ENCODE data around the gene ERFE.

Gene ERFE

GRCh38 chr2:238126775-238127164 lies 32.0 kb upstream of the ERFE start:
- DNase-seq, result no peak

DNA sequence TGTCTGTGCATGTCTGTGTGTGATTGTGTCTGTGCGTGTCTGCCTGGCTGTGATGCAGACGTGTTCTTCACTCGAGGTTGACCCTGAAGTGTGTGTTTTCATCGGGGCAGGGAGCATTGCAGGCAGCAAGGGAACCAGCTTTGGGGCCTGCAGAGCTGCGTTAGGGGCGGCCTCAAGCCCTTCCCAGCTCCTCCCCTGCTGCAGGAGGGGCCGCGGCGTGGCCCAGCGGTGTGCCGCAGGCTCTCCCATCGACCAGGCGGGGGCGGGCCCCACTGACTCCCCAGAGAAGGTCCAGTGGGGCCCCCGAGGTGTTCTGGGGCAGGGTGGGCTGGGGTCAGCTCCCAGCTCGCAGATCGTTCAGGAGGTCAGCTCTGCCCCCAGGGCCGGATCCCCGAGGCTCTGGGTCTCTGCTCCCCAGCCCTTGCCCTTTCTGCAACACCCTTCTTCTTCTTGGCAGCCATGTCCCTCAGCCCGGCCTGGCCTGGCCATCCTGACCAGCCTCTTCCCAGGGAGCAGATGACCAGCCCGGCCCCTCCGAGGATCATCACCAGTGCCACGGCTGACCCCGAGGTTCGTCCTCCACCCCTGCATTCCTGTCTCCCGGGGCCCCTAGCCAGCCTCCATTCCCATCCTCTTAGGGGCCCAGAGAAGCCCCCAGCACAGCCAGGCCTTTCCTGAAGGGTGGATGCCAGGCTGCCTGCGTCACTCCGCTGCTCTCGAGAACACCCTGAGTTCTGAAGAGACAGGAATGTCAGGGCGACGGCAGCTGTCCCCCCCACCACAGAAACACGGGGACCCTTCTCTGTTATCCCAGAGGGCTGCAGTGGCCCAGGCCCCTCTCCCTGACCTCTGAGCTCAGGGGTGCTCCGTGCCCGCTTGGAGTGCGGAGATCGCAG lies 31.4 kb upstream of the ERFE start:
- no peak for DNase-seq

GRCh38 chr2:238128061-238128440 lies 30.7 kb upstream of the ERFE start:
- DNase-seq, result no peak

DNA sequence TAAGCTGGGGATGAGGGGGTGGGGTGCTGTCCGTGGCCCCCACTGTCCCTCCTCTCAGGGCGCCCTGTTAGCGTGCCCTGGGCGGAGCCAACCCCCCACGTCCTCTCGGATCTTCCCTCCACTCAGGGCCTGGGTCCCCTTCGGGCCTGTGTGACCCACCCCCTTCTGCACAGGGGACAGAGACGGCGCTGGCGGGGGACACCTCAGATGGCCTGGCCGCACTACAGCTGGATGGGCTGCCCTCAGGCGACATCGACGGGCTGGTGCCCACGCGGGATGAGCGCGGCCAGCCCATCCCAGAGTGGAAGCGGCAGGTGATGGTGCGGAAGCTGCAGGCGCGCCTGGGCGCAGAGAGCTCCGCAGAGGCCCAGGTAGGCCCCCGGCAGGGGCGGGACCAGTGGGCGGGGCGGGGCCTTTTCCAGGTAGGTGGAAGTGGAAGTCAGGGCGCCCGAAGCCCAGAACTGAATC lies 30.2 kb upstream of the ERFE start:
- DNase-seq, result no peak

- DNase-seq, result no peak
These were observed 29.4 kb upstream of the ERFE start for GRCh38 chr2:238129166-238130010.

DNA sequence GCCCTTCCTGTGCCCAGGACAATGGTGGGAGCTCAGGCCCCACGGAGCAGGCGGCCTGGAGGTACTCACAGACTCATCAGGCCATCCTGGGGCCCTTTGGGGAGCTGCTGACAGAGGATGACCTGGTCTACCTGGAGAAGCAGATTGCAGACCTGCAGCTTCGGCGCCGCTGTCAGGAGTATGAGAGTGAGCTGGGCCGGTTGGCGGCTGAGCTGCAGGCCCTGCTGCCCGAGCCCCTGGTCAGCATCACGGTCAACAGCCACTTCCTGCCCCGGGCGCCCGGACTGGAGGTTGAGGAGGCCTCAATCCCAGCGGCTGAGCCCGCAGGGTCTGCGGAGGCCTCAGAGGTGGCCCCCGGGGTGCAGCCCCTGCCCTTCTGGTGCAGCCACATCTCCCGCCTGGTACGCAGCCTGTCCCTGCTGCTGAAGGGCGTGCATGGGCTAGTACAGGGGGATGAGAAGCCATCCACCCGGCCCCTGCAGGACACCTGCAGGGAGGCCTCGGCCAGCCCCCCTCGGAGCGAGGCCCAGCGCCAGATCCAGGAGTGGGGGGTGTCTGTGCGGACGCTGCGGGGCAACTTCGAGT lies 28.6 kb upstream of the ERFE start:
- no peak for DNase-seq

DNA sequence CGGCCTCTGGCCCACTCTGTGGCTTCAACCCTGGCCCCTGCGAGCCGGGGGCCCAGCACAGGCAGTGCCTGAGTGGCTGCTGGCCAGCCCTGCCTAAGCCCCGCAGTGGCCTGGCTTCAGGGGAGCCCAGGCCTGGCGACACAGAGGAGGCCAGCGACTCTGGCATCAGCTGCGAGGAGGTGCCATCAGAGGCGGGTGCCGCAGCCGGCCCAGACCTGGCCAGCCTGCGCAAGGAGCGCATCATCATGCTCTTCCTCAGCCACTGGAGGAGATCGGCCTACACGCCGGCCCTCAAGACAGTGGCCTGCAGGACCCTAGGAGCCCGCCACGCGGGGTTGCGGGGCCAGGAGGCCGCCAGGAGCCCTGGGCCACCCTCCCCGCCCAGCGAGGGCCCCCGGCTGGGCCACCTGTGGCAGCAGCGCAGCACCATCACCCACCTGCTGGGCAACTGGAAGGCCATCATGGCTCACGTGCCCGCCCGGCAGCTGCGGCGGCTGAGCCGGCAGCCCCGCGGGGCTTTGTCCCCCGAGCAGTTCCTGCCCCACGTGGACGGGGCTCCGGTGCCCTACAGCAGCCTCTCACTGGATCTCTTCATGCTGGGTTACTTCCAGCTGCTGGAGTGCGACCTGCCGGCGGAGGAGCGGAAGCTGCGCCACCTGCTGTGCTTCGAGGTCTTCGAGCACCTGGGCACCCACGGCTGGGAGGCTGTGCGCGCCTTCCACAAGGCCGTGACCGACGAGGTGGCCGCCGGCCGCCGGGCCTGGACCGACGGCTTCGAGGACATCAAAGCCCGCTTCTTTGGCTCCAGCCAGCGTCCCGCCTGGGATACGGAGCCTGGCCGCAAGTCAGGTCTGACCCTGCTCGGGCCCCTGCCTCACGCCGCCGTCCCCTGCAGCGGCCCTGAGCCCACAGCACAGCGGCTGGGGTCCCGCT lies 27.8 kb upstream of the ERFE start:
- DNase-seq, result no peak

DNA sequence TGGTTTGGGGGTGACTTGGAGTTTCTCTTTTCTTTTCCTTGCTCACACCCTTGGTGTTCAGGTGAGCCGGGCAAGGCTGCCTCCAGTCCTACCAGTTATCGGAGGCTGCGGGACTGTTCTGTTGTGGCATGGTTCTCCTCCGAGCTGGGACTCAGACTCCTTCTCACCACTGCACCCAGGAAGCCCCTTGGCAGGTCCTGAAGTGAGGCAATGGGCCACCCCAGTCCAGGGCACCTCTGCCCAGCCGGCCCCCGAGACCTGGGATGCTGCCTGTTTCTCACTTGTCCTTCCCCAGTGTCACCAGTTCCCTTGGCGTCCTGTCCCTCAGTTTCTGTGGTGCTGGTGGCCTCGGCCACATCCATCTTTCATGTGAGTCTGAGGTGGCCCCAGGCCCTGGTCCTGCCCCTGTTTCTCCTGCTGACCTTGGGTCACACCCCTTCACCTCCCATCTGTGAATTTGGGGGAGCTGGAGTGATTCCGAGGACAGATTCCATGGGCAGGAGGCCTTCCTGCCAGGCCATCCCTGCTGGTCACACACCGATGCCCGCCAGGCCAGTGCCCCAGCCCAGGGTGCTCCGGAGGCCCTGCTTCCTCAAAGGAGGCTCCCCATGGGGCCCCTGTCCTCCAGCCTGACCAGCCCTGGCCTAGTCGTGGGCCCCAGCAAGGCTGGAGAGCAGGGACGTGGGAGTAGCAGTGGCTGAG lies 26.9 kb upstream of the ERFE start:
- DNase-seq, result no peak

DNA sequence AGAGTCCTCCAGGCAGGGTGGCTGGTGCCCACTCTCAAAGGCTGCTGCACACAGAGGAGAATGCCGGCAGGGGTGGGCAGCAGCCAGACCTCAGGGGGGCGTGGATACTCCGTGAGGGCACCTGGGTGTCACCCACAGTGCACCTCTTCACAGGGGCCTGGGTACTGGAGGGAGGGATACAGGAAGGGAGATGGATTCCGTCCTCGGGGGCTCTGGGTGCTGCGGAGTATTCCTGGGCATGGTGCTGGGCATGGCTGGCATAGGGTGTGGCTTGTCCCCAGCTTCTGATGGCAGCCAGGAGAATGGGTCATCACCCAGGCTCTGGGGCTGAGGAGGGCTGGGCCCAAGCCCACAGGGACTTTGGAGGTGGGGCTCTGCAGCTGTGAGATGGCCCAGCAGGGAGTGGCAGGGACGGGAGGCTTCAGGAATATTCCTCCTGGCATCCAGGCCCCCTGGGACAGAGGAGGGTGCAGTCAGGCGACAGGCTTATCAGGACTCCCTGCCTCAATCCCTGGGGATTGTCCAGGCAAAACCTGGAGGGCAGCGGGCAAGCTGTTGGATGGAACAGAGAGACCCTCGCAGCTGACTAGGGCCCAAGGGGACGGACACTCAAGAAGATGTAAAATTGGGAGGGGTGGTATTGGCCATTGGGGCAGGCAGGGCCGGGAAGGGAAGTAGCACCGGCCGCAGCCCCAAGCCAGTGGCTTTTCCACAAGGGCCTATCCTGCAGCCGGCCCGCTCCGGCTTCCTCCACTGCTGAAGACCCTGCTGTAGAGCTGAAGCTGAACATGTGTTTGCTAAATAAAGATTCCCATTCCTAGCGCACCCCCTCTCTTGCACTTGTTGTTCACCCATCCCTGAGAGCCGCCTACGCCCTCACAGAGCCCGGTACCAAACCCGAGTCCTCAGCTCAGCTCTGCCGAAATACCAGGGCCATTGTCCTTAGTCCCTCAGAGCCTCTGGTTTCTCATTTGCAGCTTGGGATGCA lies 26.0 kb upstream of the ERFE start:
- DNase-seq, result no peak

DNA sequence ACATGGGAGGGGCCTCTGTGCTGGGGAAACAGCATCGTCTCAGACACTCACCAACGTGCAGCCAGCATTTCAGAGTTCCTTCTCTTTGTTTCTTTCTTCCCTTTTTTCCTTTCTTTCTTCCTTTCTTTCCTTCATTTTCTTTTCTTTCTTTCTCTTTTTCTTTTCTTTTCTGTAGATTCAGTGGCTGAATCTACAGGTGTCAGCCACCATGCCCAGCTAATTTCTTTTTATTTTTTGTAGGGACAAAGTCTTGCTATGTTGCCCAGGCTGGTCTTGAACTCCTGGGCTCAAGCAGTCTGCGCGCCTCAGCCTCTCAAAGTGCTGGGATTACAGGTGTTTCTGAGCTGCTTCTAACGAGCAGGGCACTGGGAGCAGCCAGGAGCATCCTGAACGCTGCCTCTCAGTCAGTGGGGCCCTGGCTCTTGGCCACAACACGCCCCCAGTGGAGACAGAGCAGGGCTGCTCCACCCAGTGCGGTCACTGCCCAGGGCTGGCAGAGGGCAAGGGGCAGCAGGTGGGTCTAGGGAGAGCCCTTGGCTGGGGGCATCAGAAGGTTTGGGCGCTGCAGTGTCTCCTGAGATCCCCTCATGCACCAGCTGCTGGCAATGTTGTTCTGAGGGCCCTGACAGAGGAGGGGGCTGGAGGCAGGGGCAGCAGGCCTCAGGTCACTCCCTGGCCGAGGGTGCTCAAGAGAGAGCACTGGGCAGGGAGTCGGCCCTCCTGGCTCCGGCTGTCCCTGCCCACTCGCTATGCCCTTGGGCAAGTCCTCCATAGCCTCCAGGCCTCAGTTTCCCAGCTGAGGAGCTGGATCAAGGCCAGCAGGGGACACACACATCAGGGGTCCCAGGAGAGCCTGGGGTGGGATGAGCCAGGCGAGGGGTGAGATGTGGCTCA lies 25.0 kb upstream of the ERFE start:
- DNase-seq, result no peak

DNA sequence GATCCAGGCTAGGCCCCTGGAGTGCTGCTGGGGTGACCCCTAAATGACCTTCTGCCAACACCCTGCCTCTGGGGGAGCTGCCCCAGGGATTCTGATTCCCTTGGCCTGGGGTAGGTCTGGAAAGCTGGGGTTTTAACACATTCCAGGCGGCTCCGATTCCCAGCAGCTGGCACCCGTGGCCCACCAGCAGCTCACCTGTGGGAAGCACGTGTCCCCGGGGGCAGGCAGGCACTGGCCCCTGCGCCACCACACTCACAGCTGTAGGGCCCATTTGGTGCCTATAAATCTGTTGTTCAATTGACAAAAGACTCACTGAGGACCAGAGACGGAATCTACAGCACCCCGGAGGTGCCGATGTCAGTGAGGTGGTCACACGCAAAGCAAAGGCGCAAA lies 24.4 kb upstream of the ERFE start:
- DNase-seq, result no peak

- no peak for DNase-seq
These were observed 23.1 kb upstream of the ERFE start for GRCh38 chr2:238135601-238136150.

- no peak for DNase-seq
These were observed 21.8 kb upstream of the ERFE start for GRCh38 chr2:238136820-238137537.

DNA sequence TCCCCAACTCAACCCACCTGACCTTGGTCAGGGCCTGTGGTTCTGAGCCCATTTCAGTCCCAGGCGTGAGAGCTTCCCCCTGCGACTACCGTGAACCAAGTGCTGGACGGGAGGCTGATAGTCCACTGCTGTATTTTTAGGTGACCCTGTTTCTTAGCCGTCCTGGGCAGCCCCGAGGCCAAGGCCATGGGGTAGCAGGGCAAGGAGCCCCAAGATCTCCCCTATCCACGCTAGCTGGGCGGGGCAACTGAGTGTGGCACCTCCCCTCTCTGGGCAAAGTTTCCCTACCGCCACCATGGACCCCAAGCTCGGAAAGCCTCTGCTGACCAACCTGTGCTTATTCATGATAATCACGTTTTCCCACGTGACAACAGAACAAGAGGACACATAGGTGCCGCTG lies 20.9 kb upstream of the ERFE start:
- DNase-seq, result no peak

- DNase-seq, result no peak
These were observed 20.2 kb upstream of the ERFE start, which contains the start of gene KLHL30 for GRCh38 chr2:238138331-238139195. KLHL30 (plus strand) TSS chr2:238138668; CDS start chr2:238140755, 2,087 bp downstream.

DNA sequence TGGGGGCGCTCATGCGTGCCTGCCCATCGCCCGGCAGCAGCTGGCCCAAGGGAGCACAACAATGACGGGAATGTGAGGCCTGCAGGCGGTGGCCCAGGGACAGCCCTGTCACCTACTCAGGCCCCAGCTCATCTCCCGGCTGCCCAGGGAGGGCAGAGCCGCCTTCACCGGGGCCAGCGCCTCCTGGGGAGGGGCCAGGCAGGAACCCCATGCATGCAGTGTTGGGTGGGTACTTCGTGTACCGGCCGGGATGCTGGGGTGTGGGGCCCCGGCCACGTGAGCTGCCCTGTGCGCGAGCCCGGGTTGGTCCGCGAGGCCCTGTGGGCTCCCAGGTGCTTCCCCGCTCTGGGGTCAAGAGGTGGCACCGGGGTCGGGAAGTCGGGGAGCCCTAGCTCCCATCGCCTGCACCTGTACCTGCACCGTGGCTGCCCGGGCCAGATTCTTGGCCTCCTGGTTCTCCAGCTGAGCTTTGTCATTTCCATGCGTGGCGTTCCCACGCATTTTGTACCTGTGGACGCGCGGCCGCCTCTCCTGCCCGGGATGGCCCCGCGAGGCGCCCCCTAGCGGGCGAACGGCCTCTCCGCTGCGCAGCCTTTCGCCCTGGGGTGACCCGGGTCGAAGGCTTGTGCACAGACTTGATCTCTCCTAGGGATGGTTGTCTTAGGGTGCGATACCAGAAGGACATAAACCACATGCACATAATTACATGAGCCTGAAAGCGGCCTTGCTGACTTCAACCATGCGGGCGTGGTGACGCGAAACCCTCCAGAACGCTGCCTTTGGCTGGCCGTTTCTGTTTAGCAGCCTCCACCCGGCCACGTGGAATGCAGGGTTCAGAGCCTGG lies 19.4 kb upstream of the ERFE start:
- DNase-seq, result no peak
